ENCODE data around the gene BAZ1B. TPM values are rescaled to one million over a fixed set of nuclear protein-coding genes. Genes with fewer than 3 reads are reported as not detected.
A peak's percentile ranks its signal among the peaks of the same experiment; 100 is the strongest.
"Not testable (repeated sequence)": the region's sequence is repeated elsewhere in the genome, so short reads cannot be mapped to it uniquely, and the experiment has no call there.

BAZ1B gene
- total and polyA plus RNA-seq, 5 donors from 2014 or later, result 13.0 to 61.8 (median 13.9) TPM

GRCh38 chr7:73566431-73566830, 44.3 kb upstream of the BAZ1B start:
- Mint-ChIP-seq H3K36me3 (peaks cover 18% of the 10 kb centered on the region), H3K27ac (peak overlapping the region; percentile 48 to 88 (median 83))

GRCh38 chr7:73565675-73566340, 43.7 kb upstream of the BAZ1B start:
- ATAC-seq (ENCODE audit: low read depth in 2 of 2), result peak in 1 of 2 donors; percentile 44
- no peaks in the 10 kb centered on the region for H3K27me3 ChIP-seq (ENCODE audit: control insufficient read depth, insufficient read depth, low read length)
- Mint-ChIP-seq H3K4me3 (peak overlapping the region; percentile 56 to 87 (median 72)), H3K36me3 (peaks cover 14% of the 10 kb centered on the region), H3K27ac (peak overlapping the region; percentile 48 to 88 (median 83)), H3K9me3 (peaks cover 0 to 1% (median 0%) of the 10 kb centered on the region in 7 donors), H3K27me3 (no peaks in the 10 kb centered on the region), H3K4me1 (peaks cover 6 to 28% (median 17%) of the 10 kb centered on the region in 4 donors)
- H3K9me3 ChIP-seq (ENCODE audit: control insufficient read depth in 2 of 2, low read length in 2 of 2), result no peaks in the 10 kb centered on the region
- peak overlapping the region; percentile 89 for H3K4me3 ChIP-seq (ENCODE audit: low read depth, low read length)
- H3K27ac ChIP-seq (ENCODE audit: insufficient read depth, low read length, poor library complexity, severe bottlenecking), result no peak overlapping the region
- DNase-seq, result peak in 1 of 3 donors; percentile 49
- peaks cover 18% of the 10 kb centered on the region for H3K36me3 ChIP-seq (ENCODE audit: control insufficient read depth, insufficient read depth, low read length)
- H3K4me1 ChIP-seq (ENCODE audit: control insufficient read depth, insufficient read depth, low read length, poor library complexity, severe bottlenecking), result peaks cover 11% of the 10 kb centered on the region

More at GRCh38 chr7:73566431-73566830, 44.3 kb upstream of the BAZ1B start:
- H3K9me3 Mint-ChIP-seq; H3K27me3 ChIP-seq (ENCODE audit: control insufficient read depth, insufficient read depth, low read length); H3K27me3 Mint-ChIP-seq; H3K27ac ChIP-seq (ENCODE audit: insufficient read depth, low read length, poor library complexity, severe bottlenecking); ATAC-seq (ENCODE audit: low read depth in 2 of 2); H3K9me3 ChIP-seq (ENCODE audit: control insufficient read depth in 2 of 2, low read length in 2 of 2): not testable (repeated sequence)
- Histone ChIP-seq H3K4me1 (ENCODE audit: control insufficient read depth, insufficient read depth, low read length, poor library complexity, severe bottlenecking) (peaks cover 11% of the 10 kb centered on the region), H3K36me3 (ENCODE audit: control insufficient read depth, insufficient read depth, low read length) (peaks cover 23% of the 10 kb centered on the region), H3K4me3 (ENCODE audit: low read depth, low read length) (peak overlapping the region; percentile 89)
- peaks cover 6 to 28% (median 17%) of the 10 kb centered on the region in 4 donors for H3K4me1 Mint-ChIP-seq
- peak overlapping the region; percentile 56 to 87 (median 72) for H3K4me3 Mint-ChIP-seq
- DNase-seq, result peak in 1 of 3 donors; percentile 31

GRCh38 chr7:73560109-73560835, 38.2 kb upstream of the BAZ1B start:
- no peak for ATAC-seq (ENCODE audit: low read depth in 2 of 2)
- no peak for DNase-seq
- H3K9me3 Mint-ChIP-seq, result peaks cover 0 to 1% (median 0%) of the 10 kb centered on the region in 7 donors

GRCh38 chr7:73557397-73558257, 35.5 kb upstream of the BAZ1B start, which contains the start of gene BCL7B:
TSS of gene BCL7B (minus strand) at chr7:73557690. CDS start at chr7:73557578, 112 bp downstream.
- Histone ChIP-seq H3K36me3 (ENCODE audit: control insufficient read depth, insufficient read depth, low read length) (peaks cover 11% of the 10 kb centered on the region), H3K27me3 (ENCODE audit: control insufficient read depth, insufficient read depth, low read length) (no peaks in the 10 kb centered on the region), H3K4me3 (ENCODE audit: low read depth, low read length) (peak within 1 kb of the TSS; percentile 88), H3K4me1 (ENCODE audit: control insufficient read depth, insufficient read depth, low read length, poor library complexity, severe bottlenecking) (peaks cover 22% of the 10 kb centered on the region), H3K27ac (ENCODE audit: insufficient read depth, low read length, poor library complexity, severe bottlenecking) (peak within 1 kb of the TSS; percentile 99), H3K9me3 (ENCODE audit: control insufficient read depth in 2 of 2, low read length in 2 of 2) (no peaks in the 10 kb centered on the region)
- Mint-ChIP-seq H3K4me1 (peaks cover 19 to 36% (median 28%) of the 10 kb centered on the region in 4 donors), H3K27me3 (peaks cover 4% of the 10 kb centered on the region), H3K27ac (peak within 1 kb of the TSS; percentile 96 to 98 (median 97)), H3K4me3 (peak within 1 kb of the TSS; percentile 94 to 100 (median 96)), H3K36me3 (peaks cover 3% of the 10 kb centered on the region), H3K9me3 (peaks cover 0 to 1% (median 0%) of the 10 kb centered on the region in 7 donors)
- peak; percentile 48 to 56 for ATAC-seq (ENCODE audit: low read depth in 2 of 2)
- DNase-seq, result peak; percentile 72 to 83 (median 81)

More at GRCh38 chr7:73560109-73560835, 38.2 kb upstream of the BAZ1B start:
- Histone ChIP-seq H3K27me3 (ENCODE audit: control insufficient read depth, insufficient read depth, low read length) (no peaks in the 10 kb centered on the region), H3K27ac (ENCODE audit: insufficient read depth, low read length, poor library complexity, severe bottlenecking) (no peak overlapping the region), H3K9me3 (ENCODE audit: control insufficient read depth in 2 of 2, low read length in 2 of 2) (no peaks in the 10 kb centered on the region), H3K36me3 (ENCODE audit: control insufficient read depth, insufficient read depth, low read length) (no peaks in the 10 kb centered on the region), H3K4me3 (ENCODE audit: low read depth, low read length) (no peak overlapping the region), H3K4me1 (ENCODE audit: control insufficient read depth, insufficient read depth, low read length, poor library complexity, severe bottlenecking) (peaks cover 22% of the 10 kb centered on the region)
- Mint-ChIP-seq H3K4me3 (peak overlapping the region in 3 of 4 donors; percentile 17 to 80 (median 44)), H3K27ac (no peak overlapping the region), H3K36me3 (no peaks in the 10 kb centered on the region), H3K27me3 (peaks cover 4% of the 10 kb centered on the region), H3K4me1 (peaks cover 12 to 19% (median 14%) of the 10 kb centered on the region in 4 donors)

- Histone ChIP-seq H3K27ac (ENCODE audit: insufficient read depth, low read length, poor library complexity, severe bottlenecking) (peak overlapping the region; percentile 99), H3K4me3 (ENCODE audit: low read depth, low read length) (peak overlapping the region; percentile 88), H3K36me3 (ENCODE audit: control insufficient read depth, insufficient read depth, low read length) (peaks cover 16% of the 10 kb centered on the region), H3K4me1 (ENCODE audit: control insufficient read depth, insufficient read depth, low read length, poor library complexity, severe bottlenecking) (peaks cover 22% of the 10 kb centered on the region), H3K27me3 (ENCODE audit: control insufficient read depth, insufficient read depth, low read length) (no peaks in the 10 kb centered on the region), H3K9me3 (ENCODE audit: control insufficient read depth in 2 of 2, low read length in 2 of 2) (no peaks in the 10 kb centered on the region)
- Mint-ChIP-seq H3K27me3 (peaks cover 4% of the 10 kb centered on the region), H3K9me3 (peaks cover 0 to under 1% (median 0%) of the 10 kb centered on the region in 7 donors), H3K4me1 (peaks cover 19 to 40% (median 30%) of the 10 kb centered on the region in 4 donors), H3K27ac (peak overlapping the region; percentile 92 to 96 (median 94)), H3K4me3 (peak overlapping the region; percentile 91 to 100 (median 95)), H3K36me3 (peaks cover 5% of the 10 kb centered on the region)
- ATAC-seq (ENCODE audit: low read depth in 2 of 2), result peak; percentile 94
- DNase-seq, result peak; percentile 88 to 95 (median 91)
Observed at GRCh38 chr7:73557108-73557396, 35.0 kb upstream of the BAZ1B start.

- no peak for ATAC-seq (ENCODE audit: low read depth in 2 of 2)
- no peaks in the 10 kb centered on the region for H3K9me3 Mint-ChIP-seq
- H3K4me1 Mint-ChIP-seq, result peaks cover 19 to 42% (median 31%) of the 10 kb centered on the region in 4 donors
- H3K36me3 Mint-ChIP-seq, result peaks cover 7% of the 10 kb centered on the region
- H3K27me3 Mint-ChIP-seq, result peaks cover 4% of the 10 kb centered on the region
- H3K27ac Mint-ChIP-seq, result peak overlapping the region; percentile 92 to 96 (median 94)
- H3K4me3 Mint-ChIP-seq, result peak overlapping the region; percentile 91 to 100 (median 95)
- Histone ChIP-seq H3K27me3 (ENCODE audit: control insufficient read depth, insufficient read depth, low read length) (no peaks in the 10 kb centered on the region), H3K4me3 (ENCODE audit: low read depth, low read length) (peak overlapping the region; percentile 88), H3K9me3 (ENCODE audit: control insufficient read depth in 2 of 2, low read length in 2 of 2) (no peaks in the 10 kb centered on the region), H3K4me1 (ENCODE audit: control insufficient read depth, insufficient read depth, low read length, poor library complexity, severe bottlenecking) (peaks cover 22% of the 10 kb centered on the region), H3K27ac (ENCODE audit: insufficient read depth, low read length, poor library complexity, severe bottlenecking) (peak overlapping the region; percentile 99), H3K36me3 (ENCODE audit: control insufficient read depth, insufficient read depth, low read length) (peaks cover 21% of the 10 kb centered on the region)
- no peak for DNase-seq
Observed at GRCh38 chr7:73556208-73557107, 34.4 kb upstream of the BAZ1B start.

All from CD4-positive, CD25-positive, alpha-beta regulatory T cell (primary cell).